MG63 (cell line): ENCODE results near the gene COL9A3. TPM values are rescaled to one million over a fixed set of nuclear protein-coding genes. Genes with fewer than 3 reads are reported as not detected.

Experiments used
- DNase-seq: peaks from one replicate; pipeline ENCODE4 v3.0.0-alpha.2; 2020
- H3K27me3 ChIP-seq: fragments of 250-450 bp; sonication (Bioruptor Pico); 2 replicates; pipeline ENCODE4 v1.5.1; 2020; ENCODE audit warnings: mild to moderate bottlenecking, moderate library complexity
- H3K36me3 ChIP-seq: fragments of 250-450 bp; sonication (Bioruptor Pico); 2 replicates; pipeline ENCODE4 v1.5.1; 2020; ENCODE audit warnings: mild to moderate bottlenecking, moderate library complexity
- H3K4me3 ChIP-seq: fragments of 250-450 bp; sonication (Bioruptor Pico); 2 replicates; pipeline ENCODE4 v1.5.1; 2020; ENCODE audit warnings: mild to moderate bottlenecking, moderate library complexity
- H3K9me3 ChIP-seq: fragments of 250-450 bp; sonication (Bioruptor Pico); 2 replicates; pipeline ENCODE4 v1.5.1; 2020; ENCODE audit warnings: mild to moderate bottlenecking, moderate library complexity
- total RNA-seq: library from RNA; depleted of rRNA; stranded (reverse); fragments of >200 nt; shearing (Covaris generic); gene quantifications from 2 replicates; pipeline ENCODE4 v1.2.3, GENCODE V29; 2014; ENCODE audit warnings: low replicate concordance

The COL9A3 gene
- total RNA-seq, 1 experiment from 2014 or later: 2.8 TPM

GRCh38 chr20:62823688-62824475 lies 7.0 kb downstream of the COL9A3 start:
- Histone ChIP-seq H3K9me3 (no peaks in the 10 kb centered on the region), H3K4me3 (no peak overlapping the region), H3K36me3 (no peaks in the 10 kb centered on the region), H3K27me3 (no peaks in the 10 kb centered on the region)
- DNase-seq: no peak

- H3K4me3 ChIP-seq: peak overlapping the region; percentile 37
- no peaks in the 10 kb centered on the region for H3K27me3 ChIP-seq
- DNase-seq: peak; percentile 67
- no peaks in the 10 kb centered on the region for H3K9me3 ChIP-seq
- no peaks in the 10 kb centered on the region for H3K36me3 ChIP-seq
These were observed 7.9 kb downstream of the COL9A3 start for GRCh38 chr20:62824476-62825332.

GRCh38 chr20:62825333-62825985 lies 8.6 kb downstream of the COL9A3 start:
- no peaks in the 10 kb centered on the region for H3K27me3 ChIP-seq
- no peak overlapping the region for H3K4me3 ChIP-seq
- no peaks in the 10 kb centered on the region for H3K9me3 ChIP-seq
- H3K36me3 ChIP-seq: no peaks in the 10 kb centered on the region
- DNase-seq: no peak

- Histone ChIP-seq H3K9me3 (no peaks in the 10 kb centered on the region), H3K27me3 (no peaks in the 10 kb centered on the region), H3K36me3 (no peaks in the 10 kb centered on the region), H3K4me3 (no peak overlapping the region)
- DNase-seq: no peak
These were observed 9.3 kb downstream of the COL9A3 start for GRCh38 chr20:62825986-62826645.

GRCh38 chr20:62826646-62827310 lies 9.9 kb downstream of the COL9A3 start:
- DNase-seq: no peak
- H3K4me3 ChIP-seq: no peak overlapping the region
- no peaks in the 10 kb centered on the region for H3K27me3 ChIP-seq
- no peaks in the 10 kb centered on the region for H3K9me3 ChIP-seq
- no peaks in the 10 kb centered on the region for H3K36me3 ChIP-seq

- no peaks in the 10 kb centered on the region for H3K9me3 ChIP-seq
- H3K4me3 ChIP-seq: no peak overlapping the region
- DNase-seq: no peak
- H3K36me3 ChIP-seq: no peaks in the 10 kb centered on the region
- H3K27me3 ChIP-seq: no peaks in the 10 kb centered on the region
These were observed 10.6 kb downstream of the COL9A3 start for GRCh38 chr20:62827311-62828038.

GRCh38 chr20:62828051-62828450 lies 11.2 kb downstream of the COL9A3 start:
- DNase-seq: no peak
- Histone ChIP-seq H3K9me3 (no peaks in the 10 kb centered on the region), H3K36me3 (no peaks in the 10 kb centered on the region), H3K4me3 (no peak overlapping the region), H3K27me3 (no peaks in the 10 kb centered on the region)

- no peak for DNase-seq
- H3K27me3 ChIP-seq: no peaks in the 10 kb centered on the region
- no peaks in the 10 kb centered on the region for H3K9me3 ChIP-seq
- H3K4me3 ChIP-seq: no peak overlapping the region
- no peaks in the 10 kb centered on the region for H3K36me3 ChIP-seq
These were observed 11.8 kb downstream of the COL9A3 start for GRCh38 chr20:62828511-62829230.

GRCh38 chr20:62829231-62830230 lies 12.7 kb downstream of the COL9A3 start:
- DNase-seq: no peak
- H3K9me3 ChIP-seq: no peaks in the 10 kb centered on the region
- H3K27me3 ChIP-seq: no peaks in the 10 kb centered on the region
- H3K36me3 ChIP-seq: no peaks in the 10 kb centered on the region
- H3K4me3 ChIP-seq: no peak overlapping the region

GRCh38 chr20:62830251-62830650 lies 13.4 kb downstream of the COL9A3 start:
- Histone ChIP-seq H3K9me3 (no peaks in the 10 kb centered on the region), H3K36me3 (no peaks in the 10 kb centered on the region), H3K27me3 (no peaks in the 10 kb centered on the region), H3K4me3 (no peak overlapping the region)
- no peak for DNase-seq

- DNase-seq: no peak
- H3K36me3 ChIP-seq: no peaks in the 10 kb centered on the region
- H3K27me3 ChIP-seq: no peaks in the 10 kb centered on the region
- no peaks in the 10 kb centered on the region for H3K9me3 ChIP-seq
- H3K4me3 ChIP-seq: no peak overlapping the region
These were observed 14.0 kb downstream of the COL9A3 start for GRCh38 chr20:62830821-62831220.

GRCh38 chr20:62831361-62831788 lies 14.5 kb downstream of the COL9A3 start:
- no peaks in the 10 kb centered on the region for H3K36me3 ChIP-seq
- no peak for DNase-seq
- no peaks in the 10 kb centered on the region for H3K9me3 ChIP-seq
- H3K27me3 ChIP-seq: no peaks in the 10 kb centered on the region
- H3K4me3 ChIP-seq: no peak overlapping the region

GRCh38 chr20:62831854-62832211 lies 15.0 kb downstream of the COL9A3 start:
- Histone ChIP-seq H3K27me3 (no peaks in the 10 kb centered on the region), H3K36me3 (no peaks in the 10 kb centered on the region), H3K4me3 (no peak overlapping the region), H3K9me3 (no peaks in the 10 kb centered on the region)
- no peak for DNase-seq

- Histone ChIP-seq H3K9me3 (no peaks in the 10 kb centered on the region), H3K4me3 (no peak overlapping the region), H3K27me3 (no peaks in the 10 kb centered on the region), H3K36me3 (no peaks in the 10 kb centered on the region)
- no peak for DNase-seq
These were observed 15.5 kb downstream of the COL9A3 start for GRCh38 chr20:62832212-62832922.
